Gastroesophageal sphincter (tissue), 3 donors: ENCODE results near the gene KANK3.

Experiments used
- EP300 ChIP-seq: sonication (generic); formaldehyde crosslinking; IDR thresholded peaks from one replicate; pipeline ENCODE4 v1.6.1; 2017; ENCODE audit warnings: antibody characterized with exemption, mild to moderate bottlenecking
- POLR2A ChIP-seq, 2 donors: fragments of 450-650 bp; IDR thresholded peaks; one replicate each; pipeline ENCODE4 v1.6.1; 2017; ENCODE audit warnings: antibody characterized with exemption in 2 of 2, mild to moderate bottlenecking in 2 of 2, moderate library complexity in 1 of 2
- POLR2AphosphoS5 ChIP-seq: sonication (generic); formaldehyde crosslinking; IDR thresholded peaks from one replicate; pipeline ENCODE4 v1.6.1; 2017; ENCODE audit warnings: antibody characterized with exemption
- TF ChIP-seq, protein P1 (sequence below), 4 experiments: fragments of 200-600 bp in 2 of 4; fragments of 450-650 bp in 2 of 4; sonication (generic) in 1 of 4; IDR thresholded peaks; one replicate each; pipeline ENCODE4 v1.5.1; 2017 to 2019; ENCODE audit warnings: antibody characterized with exemption in 4 of 4, mild to moderate bottlenecking in 2 of 4, moderate library complexity in 2 of 4

DNA sequence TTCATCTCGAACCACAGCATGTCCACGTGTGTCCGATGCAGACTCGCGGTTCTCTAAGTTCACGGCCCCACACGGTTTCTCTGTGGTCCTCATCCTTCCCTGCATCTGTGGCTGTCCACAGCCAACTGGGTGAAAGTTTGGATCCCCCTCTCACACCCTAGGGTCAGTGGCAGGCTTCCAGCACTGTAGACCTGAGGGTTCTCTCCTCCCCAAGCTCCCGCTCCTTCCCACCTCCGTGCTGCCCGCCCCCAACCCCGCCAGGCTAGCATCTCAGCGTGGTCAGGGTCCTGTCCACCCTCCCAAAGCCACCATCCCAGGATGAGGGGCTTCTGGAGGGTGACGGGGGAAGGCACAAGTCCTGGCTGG lies 23.9 kb upstream of the KANK3 start:
- TF ChIP-seq, protein P1, sequence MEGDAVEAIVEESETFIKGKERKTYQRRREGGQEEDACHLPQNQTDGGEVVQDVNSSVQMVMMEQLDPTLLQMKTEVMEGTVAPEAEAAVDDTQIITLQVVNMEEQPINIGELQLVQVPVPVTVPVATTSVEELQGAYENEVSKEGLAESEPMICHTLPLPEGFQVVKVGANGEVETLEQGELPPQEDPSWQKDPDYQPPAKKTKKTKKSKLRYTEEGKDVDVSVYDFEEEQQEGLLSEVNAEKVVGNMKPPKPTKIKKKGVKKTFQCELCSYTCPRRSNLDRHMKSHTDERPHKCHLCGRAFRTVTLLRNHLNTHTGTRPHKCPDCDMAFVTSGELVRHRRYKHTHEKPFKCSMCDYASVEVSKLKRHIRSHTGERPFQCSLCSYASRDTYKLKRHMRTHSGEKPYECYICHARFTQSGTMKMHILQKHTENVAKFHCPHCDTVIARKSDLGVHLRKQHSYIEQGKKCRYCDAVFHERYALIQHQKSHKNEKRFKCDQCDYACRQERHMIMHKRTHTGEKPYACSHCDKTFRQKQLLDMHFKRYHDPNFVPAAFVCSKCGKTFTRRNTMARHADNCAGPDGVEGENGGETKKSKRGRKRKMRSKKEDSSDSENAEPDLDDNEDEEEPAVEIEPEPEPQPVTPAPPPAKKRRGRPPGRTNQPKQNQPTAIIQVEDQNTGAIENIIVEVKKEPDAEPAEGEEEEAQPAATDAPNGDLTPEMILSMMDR (IDR thresholded peaks at IDR 0.05): no peak
- TF ChIP-seq POLR2AphosphoS5: no peak
- no peak for TF ChIP-seq POLR2A (IDR thresholded peaks at IDR 0.05)
- TF ChIP-seq EP300: no peak
